ENCODE results near the gene GPR176.

The GPR176 gene

DNA sequence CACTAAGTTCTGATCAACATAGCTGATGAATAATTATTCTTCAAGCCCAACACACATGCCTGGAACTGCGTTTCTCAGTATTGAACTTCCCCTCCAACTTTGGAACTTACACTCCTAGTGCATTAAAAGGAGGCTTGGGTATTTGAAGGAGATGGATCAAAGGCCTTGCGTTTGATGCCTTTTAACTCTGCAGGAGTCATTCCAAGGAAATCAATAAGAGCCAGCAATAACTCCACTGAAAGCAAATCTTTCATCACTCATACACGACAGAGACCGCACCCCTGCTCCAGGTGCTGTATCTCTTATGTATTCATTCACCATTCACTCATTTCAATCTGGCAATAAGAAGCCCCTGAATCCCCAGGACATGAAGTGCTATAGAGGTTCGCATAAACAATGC lies 123.5 kb downstream of the GPR176 start:
- no peaks in the 10 kb centered on the region for H3K9me3 ChIP-seq (ENCODE audit: control insufficient read depth, low read length)
- no peak overlapping the region for H3K23ac ChIP-seq (ENCODE audit: low read length in 2 of 2)
- WGBS, result 92% methylated on average over 4 of the region's 5 CpGs
- no peak overlapping the region for H2BK12ac ChIP-seq (ENCODE audit: low read length in 2 of 2)
- peaks cover 5% of the 10 kb centered on the region for H3K79me1 ChIP-seq (replicated peaks; ENCODE audit: low read length, poor library complexity, severe bottlenecking)
- H3K14ac ChIP-seq (ENCODE audit: low read length in 2 of 2), result no peak overlapping the region
- H3K9ac ChIP-seq (ENCODE audit: low read length), result no peak overlapping the region
- H3K4me3 ChIP-seq (ENCODE audit: insufficient read depth in 1 of 2, low read depth in 1 of 2, low read length in 2 of 2), result no peak overlapping the region
- H4K8ac ChIP-seq (ENCODE audit: low read length), result no peak overlapping the region
- no peak overlapping the region for H3K4ac ChIP-seq (ENCODE audit: low read depth in 1 of 2, low read length in 2 of 2)
- no peak overlapping the region for H4K91ac ChIP-seq (ENCODE audit: low read length)
- no peak overlapping the region for H3K27ac ChIP-seq (ENCODE audit: low read length, poor library complexity, severe bottlenecking)
- H2BK120ac ChIP-seq (ENCODE audit: low read depth, low read length), result no peak overlapping the region
- no peaks in the 10 kb centered on the region for H3K27me3 ChIP-seq (ENCODE audit: control insufficient read depth in 1 of 2, insufficient read depth in 1 of 2, low read length in 2 of 2)
- H2BK5ac ChIP-seq (ENCODE audit: low read depth, low read length, poor library complexity, severe bottlenecking), result no peak overlapping the region
- H3K36me3 ChIP-seq (ENCODE audit: control insufficient read depth in 1 of 2, insufficient read depth in 2 of 2, low read depth in 1 of 2, low read length in 2 of 2), result peaks cover 23 to 33% of the 10 kb centered on the region in 2 experiments
- H2BK15ac ChIP-seq (ENCODE audit: low read depth, poor library complexity, severe bottlenecking), result no peak overlapping the region
- peaks cover 4% of the 10 kb centered on the region for H3K4me1 ChIP-seq (ENCODE audit: control insufficient read depth, insufficient read depth, low read depth, low read length)
- no peak for DNase-seq
- H2AFZ ChIP-seq (ENCODE audit: low read depth, low read length), result no peak overlapping the region
- no peak overlapping the region for H3K18ac ChIP-seq (ENCODE audit: low read depth in 1 of 2, low read length in 2 of 2)
- no peak overlapping the region for H3K4me2 ChIP-seq (ENCODE audit: low read length, poor library complexity, severe bottlenecking)
- H2AK5ac ChIP-seq (ENCODE audit: low read length, severe bottlenecking), result no peak overlapping the region

DNA sequence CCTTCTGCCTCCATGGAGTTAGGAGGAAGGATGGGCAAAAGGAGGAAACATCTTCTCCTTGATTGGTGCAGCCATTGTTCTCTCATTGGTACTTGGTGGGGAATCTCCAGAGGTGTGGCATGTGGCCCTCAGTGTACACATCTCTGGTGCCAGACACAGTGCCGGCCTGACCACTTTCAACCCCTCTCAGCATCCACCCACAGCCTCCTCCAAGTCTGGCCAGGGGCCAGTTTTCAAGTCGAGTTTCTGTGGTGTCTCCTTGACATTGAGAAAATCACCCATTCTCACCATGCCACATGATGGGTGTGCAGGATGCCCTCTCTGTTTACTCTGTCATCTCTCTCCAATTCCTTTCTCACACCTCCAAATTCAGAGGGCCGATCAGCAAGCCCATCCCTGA lies 124.6 kb downstream of the GPR176 start:
- H2BK12ac ChIP-seq (ENCODE audit: low read length in 2 of 2), result no peak overlapping the region
- no peak overlapping the region for H2AFZ ChIP-seq (ENCODE audit: low read depth, low read length)
- H4K91ac ChIP-seq (ENCODE audit: low read length), result peak overlapping the region; percentile 10
- H3K27me3 ChIP-seq (ENCODE audit: control insufficient read depth in 1 of 2, insufficient read depth in 1 of 2, low read length in 2 of 2), result no peaks in the 10 kb centered on the region
- H3K9ac ChIP-seq (ENCODE audit: low read length), result no peak overlapping the region
- peaks cover 4% of the 10 kb centered on the region for H3K4me1 ChIP-seq (ENCODE audit: control insufficient read depth, insufficient read depth, low read depth, low read length)
- no peak overlapping the region for H2BK5ac ChIP-seq (ENCODE audit: low read depth, low read length, poor library complexity, severe bottlenecking)
- H2BK120ac ChIP-seq (ENCODE audit: low read depth, low read length), result no peak overlapping the region
- H3K4me2 ChIP-seq (ENCODE audit: low read length, poor library complexity, severe bottlenecking), result no peak overlapping the region
- H3K23ac ChIP-seq (ENCODE audit: low read length in 2 of 2), result no peak overlapping the region
- H3K4me3 ChIP-seq (ENCODE audit: insufficient read depth in 1 of 2, low read depth in 1 of 2, low read length in 2 of 2), result no peak overlapping the region
- WGBS, result 82% methylated on average over 3 of the region's 3 CpGs
- H3K36me3 ChIP-seq (ENCODE audit: control insufficient read depth in 1 of 2, insufficient read depth in 2 of 2, low read depth in 1 of 2, low read length in 2 of 2), result peaks cover 16 to 22% of the 10 kb centered on the region in 2 experiments
- no peak for DNase-seq
- H3K4ac ChIP-seq (ENCODE audit: low read depth in 1 of 2, low read length in 2 of 2), result no peak overlapping the region
- H3K14ac ChIP-seq (ENCODE audit: low read length in 2 of 2), result no peak overlapping the region
- no peak overlapping the region for H2AK5ac ChIP-seq (ENCODE audit: low read length, severe bottlenecking)
- no peak overlapping the region for H3K27ac ChIP-seq (ENCODE audit: low read length, poor library complexity, severe bottlenecking)
- no peak overlapping the region for H3K18ac ChIP-seq (ENCODE audit: low read depth in 1 of 2, low read length in 2 of 2)
- no peak overlapping the region for H4K8ac ChIP-seq (ENCODE audit: low read length)
- peaks cover 3% of the 10 kb centered on the region for H3K79me1 ChIP-seq (replicated peaks; ENCODE audit: low read length, poor library complexity, severe bottlenecking)
- no peaks in the 10 kb centered on the region for H3K9me3 ChIP-seq (ENCODE audit: control insufficient read depth, low read length)
- H2BK15ac ChIP-seq (ENCODE audit: low read depth, poor library complexity, severe bottlenecking), result no peak overlapping the region

GRCh38 chr15:39794954-39795353 lies 125.1 kb downstream of the GPR176 start:
- H2AFZ ChIP-seq (ENCODE audit: low read depth, low read length), result no peak overlapping the region
- no peak overlapping the region for H3K4me3 ChIP-seq (ENCODE audit: insufficient read depth in 1 of 2, low read depth in 1 of 2, low read length in 2 of 2)
- peaks cover 16 to 17% of the 10 kb centered on the region in 2 experiments for H3K36me3 ChIP-seq (ENCODE audit: control insufficient read depth in 1 of 2, insufficient read depth in 2 of 2, low read depth in 1 of 2, low read length in 2 of 2)
- H3K4ac ChIP-seq (ENCODE audit: low read depth in 1 of 2, low read length in 2 of 2), result no peak overlapping the region
- H3K9me3 ChIP-seq (ENCODE audit: control insufficient read depth, low read length), result no peaks in the 10 kb centered on the region
- H3K14ac ChIP-seq (ENCODE audit: low read length in 2 of 2), result no peak overlapping the region
- no peak for DNase-seq
- H4K91ac ChIP-seq (ENCODE audit: low read length), result no peak overlapping the region
- no peak overlapping the region for H3K9ac ChIP-seq (ENCODE audit: low read length)
- no peak overlapping the region for H3K27ac ChIP-seq (ENCODE audit: low read length, poor library complexity, severe bottlenecking)
- H2BK5ac ChIP-seq (ENCODE audit: low read depth, low read length, poor library complexity, severe bottlenecking), result no peak overlapping the region
- H3K27me3 ChIP-seq (ENCODE audit: control insufficient read depth in 1 of 2, insufficient read depth in 1 of 2, low read length in 2 of 2), result no peaks in the 10 kb centered on the region
- no peak overlapping the region for H2AK5ac ChIP-seq (ENCODE audit: low read length, severe bottlenecking)
- H2BK120ac ChIP-seq (ENCODE audit: low read depth, low read length), result no peak overlapping the region
- H3K79me1 ChIP-seq (replicated peaks; ENCODE audit: low read length, poor library complexity, severe bottlenecking), result peaks cover 3% of the 10 kb centered on the region
- no peak overlapping the region for H3K18ac ChIP-seq (ENCODE audit: low read depth in 1 of 2, low read length in 2 of 2)
- 96% methylated on average over 3 of the region's 3 CpGs for WGBS
- no peak overlapping the region for H2BK12ac ChIP-seq (ENCODE audit: low read length in 2 of 2)
- no peak overlapping the region for H2BK15ac ChIP-seq (ENCODE audit: low read depth, poor library complexity, severe bottlenecking)
- peaks cover 4% of the 10 kb centered on the region for H3K4me1 ChIP-seq (ENCODE audit: control insufficient read depth, insufficient read depth, low read depth, low read length)
- H4K8ac ChIP-seq (ENCODE audit: low read length), result no peak overlapping the region
- no peak overlapping the region for H3K4me2 ChIP-seq (ENCODE audit: low read length, poor library complexity, severe bottlenecking)
- no peak overlapping the region for H3K23ac ChIP-seq (ENCODE audit: low read length in 2 of 2)

DNA sequence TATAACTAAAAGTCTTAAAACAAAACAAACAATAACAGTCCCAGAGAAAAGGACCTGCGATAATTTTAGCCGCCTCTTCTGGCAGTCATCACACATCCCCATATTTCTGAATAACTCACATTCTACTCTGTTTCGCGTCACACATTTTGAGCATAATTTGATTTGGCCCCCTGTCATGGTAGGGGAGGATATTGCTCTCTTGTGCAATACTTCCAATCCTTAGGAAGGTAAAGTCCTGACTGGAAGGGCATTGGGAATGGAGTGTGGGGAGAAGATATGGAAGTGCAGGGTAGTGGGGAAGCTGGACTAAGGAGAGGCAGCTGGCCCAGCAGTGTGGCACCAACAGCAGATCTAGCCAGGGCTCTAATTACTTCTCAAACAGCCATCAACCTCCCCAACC lies 126.1 kb downstream of the GPR176 start:
- 88% methylated on average over 4 of the region's 4 CpGs for WGBS
- no peak for DNase-seq
- no peak overlapping the region for H2BK15ac ChIP-seq (ENCODE audit: low read depth, poor library complexity, severe bottlenecking)
- no peak overlapping the region for H2BK120ac ChIP-seq (ENCODE audit: low read depth, low read length)
- no peaks in the 10 kb centered on the region for H3K27me3 ChIP-seq (ENCODE audit: control insufficient read depth in 1 of 2, insufficient read depth in 1 of 2, low read length in 2 of 2)
- no peak overlapping the region for H3K4me3 ChIP-seq (ENCODE audit: insufficient read depth in 1 of 2, low read depth in 1 of 2, low read length in 2 of 2)
- H3K4ac ChIP-seq (ENCODE audit: low read depth in 1 of 2, low read length in 2 of 2), result no peak overlapping the region
- H2BK12ac ChIP-seq (ENCODE audit: low read length in 2 of 2), result no peak overlapping the region
- no peak overlapping the region for H3K23ac ChIP-seq (ENCODE audit: low read length in 2 of 2)
- no peak overlapping the region for H3K27ac ChIP-seq (ENCODE audit: low read length, poor library complexity, severe bottlenecking)
- H3K14ac ChIP-seq (ENCODE audit: low read length in 2 of 2), result no peak overlapping the region
- H3K79me1 ChIP-seq (replicated peaks; ENCODE audit: low read length, poor library complexity, severe bottlenecking), result no peaks in the 10 kb centered on the region
- no peak overlapping the region for H4K8ac ChIP-seq (ENCODE audit: low read length)
- no peak overlapping the region for H3K4me2 ChIP-seq (ENCODE audit: low read length, poor library complexity, severe bottlenecking)
- H2BK5ac ChIP-seq (ENCODE audit: low read depth, low read length, poor library complexity, severe bottlenecking), result no peak overlapping the region
- H3K4me1 ChIP-seq (ENCODE audit: control insufficient read depth, insufficient read depth, low read depth, low read length), result peaks cover 2% of the 10 kb centered on the region
- no peak overlapping the region for H2AK5ac ChIP-seq (ENCODE audit: low read length, severe bottlenecking)
- no peak overlapping the region for H3K18ac ChIP-seq (ENCODE audit: low read depth in 1 of 2, low read length in 2 of 2)
- H3K36me3 ChIP-seq (ENCODE audit: control insufficient read depth in 1 of 2, insufficient read depth in 2 of 2, low read depth in 1 of 2, low read length in 2 of 2), result peaks cover 9% of the 10 kb centered on the region in 2 experiments
- H3K9ac ChIP-seq (ENCODE audit: low read length), result no peak overlapping the region
- no peaks in the 10 kb centered on the region for H3K9me3 ChIP-seq (ENCODE audit: control insufficient read depth, low read length)
- no peak overlapping the region for H4K91ac ChIP-seq (ENCODE audit: low read length)
- H2AFZ ChIP-seq (ENCODE audit: low read depth, low read length), result no peak overlapping the region

Data from mesenchymal stem cell (in vitro differentiated cells and primary cell).